IMR-90 (cell line): Measurements from ENCODE around the gene RERE. TPM values are rescaled to one million over a fixed set of nuclear protein-coding genes. Genes with fewer than 3 reads are reported as not detected.
A peak's percentile ranks its signal among the peaks of the same experiment; 100 is the strongest.

Source experiments
- ATAC-seq: fragments of 200-7000 bp; cut with Tn5 transposase; 2 replicates; pipeline ENCODE4 v1.9.1; 2020; ENCODE audit warnings: low read depth, mild to moderate bottlenecking, moderate library complexity
- BruUV-seq: library from RNA; stranded (reverse); fragments of 400-500 nt; replicated peaks from 2 replicates; lab custom pipeline; 2021; lab: Mats Ljungman, UMichigan
- CTCF ChIA-PET: fragments of 300-600 bp; formaldehyde crosslinking; extraction: SDS; loops from one replicate; lab custom pipeline; 2021; ENCODE audit warnings: antibody characterized with exemption; lab: Yijun Ruan, JAX
- POLR2A ChIA-PET: fragments of 300-600 bp; sonication (Branson Sonifier 250); formaldehyde crosslinking; loops from one replicate; lab custom pipeline; 2022; ENCODE audit warnings: antibody characterized with exemption; ENCODE audit not compliant: unreplicated experiment; lab: Charles Lee
- DNase-seq: peaks from one replicate; pipeline ENCODE4 v3.0.0; 2013
- H2AFZ ChIP-seq: replicated peaks from 2 replicates; pipeline ENCODE3; 2013; ENCODE audit warnings: low read length, mild to moderate bottlenecking; ENCODE audit not compliant: poor library complexity
- H2AK5ac ChIP-seq: 2 replicates; pipeline ENCODE4 v1.6.1; 2013; ENCODE audit warnings: low read depth, low read length, inconsistent platforms
- H2AK9ac ChIP-seq: replicated peaks from 2 replicates; pipeline ENCODE3; 2013; ENCODE audit warnings: mild to moderate bottlenecking, low read depth, low read length, moderate library complexity; ENCODE audit not compliant: poor library complexity
- H2BK120ac ChIP-seq: 2 replicates; pipeline ENCODE4 v1.6.1; 2013; ENCODE audit warnings: low read depth, low read length, inconsistent platforms
- H2BK15ac ChIP-seq: 3 replicates; pipeline ENCODE4 v1.6.1; 2013; ENCODE audit warnings: low read depth, low read length, inconsistent platforms
- H2BK20ac ChIP-seq: 2 replicates; pipeline ENCODE4 v1.6.1; 2013; ENCODE audit warnings: low read depth, mild to moderate bottlenecking, inconsistent platforms, low read length, moderate library complexity
- H2BK5ac ChIP-seq: 2 replicates; pipeline ENCODE4 v1.6.1; 2013; ENCODE audit warnings: mild to moderate bottlenecking, low read depth, low read length, inconsistent platforms; ENCODE audit not compliant: poor library complexity, severe bottlenecking
- H3K14ac ChIP-seq: replicated peaks from 2 replicates; pipeline ENCODE4 v1.6.1; 2013; ENCODE audit warnings: low read depth, low read length, inconsistent platforms
- H3K18ac ChIP-seq: 2 replicates; pipeline ENCODE4 v1.6.1; 2013; ENCODE audit warnings: low read depth, low read length, control low read depth
- H3K23ac ChIP-seq: 2 replicates; pipeline ENCODE4 v1.6.1; 2013; ENCODE audit warnings: low read depth, low read length, inconsistent platforms
- H3K27ac ChIP-seq: 2 replicates; pipeline ENCODE4 v1.5.1; 2013; ENCODE audit warnings: mild to moderate bottlenecking, control low read depth, low read length; ENCODE audit not compliant: insufficient read depth
- H3K27me3 ChIP-seq: 2 replicates; pipeline ENCODE4 v1.6.1; 2013; ENCODE audit warnings: low read length; ENCODE audit not compliant: control insufficient read depth, insufficient read depth
- H3K36me3 ChIP-seq: 2 replicates; pipeline ENCODE4 v1.6.1; 2013; ENCODE audit warnings: low read length, mixed read lengths; ENCODE audit not compliant: control insufficient read depth, insufficient read depth
- H3K4ac ChIP-seq: 2 replicates; pipeline ENCODE4 v1.6.1; 2013; ENCODE audit warnings: low read depth, low read length, inconsistent platforms
- H3K4me1 ChIP-seq: 2 replicates; pipeline ENCODE4 v1.6.1; 2013; ENCODE audit warnings: low read length, mixed read lengths; ENCODE audit not compliant: control insufficient read depth, insufficient read depth
- H3K4me2 ChIP-seq: 2 replicates; pipeline ENCODE4 v1.6.1; 2013; ENCODE audit warnings: low read depth, mild to moderate bottlenecking, control low read depth, low read length, moderate library complexity
- H3K4me3 ChIP-seq: 2 replicates; pipeline ENCODE4 v1.5.1; 2013; ENCODE audit warnings: low read depth, mild to moderate bottlenecking, control low read depth, low read length, moderate library complexity; ENCODE audit not compliant: insufficient read depth
- H3K56ac ChIP-seq: 2 replicates; pipeline ENCODE4 v1.6.1; 2013; ENCODE audit warnings: low read length, inconsistent platforms; ENCODE audit not compliant: insufficient read depth; ENCODE audit errors: extremely low read depth
- H3K79me1 ChIP-seq, 2 experiments: 2 replicates each; pipeline ENCODE4 v1.6.1; 2013; ENCODE audit warnings: low read length in 2 of 2, inconsistent platforms in 1 of 2, low read depth in 1 of 2
- H3K9ac ChIP-seq: 2 replicates; pipeline ENCODE4 v1.6.1; 2013; ENCODE audit warnings: low read depth, low read length, control low read depth
- H3K9me1 ChIP-seq: 2 replicates; pipeline ENCODE4 v1.6.1; 2013; ENCODE audit warnings: low read length, inconsistent platforms; ENCODE audit not compliant: insufficient read depth
- H3K9me3 ChIP-seq: 2 replicates; pipeline ENCODE4 v1.6.1; 2013; ENCODE audit warnings: low read length; ENCODE audit not compliant: control insufficient read depth, insufficient read depth
- H4K20me1 ChIP-seq: 2 replicates; pipeline ENCODE4 v1.6.1; 2013; ENCODE audit warnings: low read length, inconsistent platforms; ENCODE audit not compliant: insufficient read depth
- H4K5ac ChIP-seq: 2 replicates; pipeline ENCODE4 v1.6.1; 2013; ENCODE audit warnings: mild to moderate bottlenecking, low read depth, low read length, control low read depth
- H4K8ac ChIP-seq, 2 experiments: 2 replicates each; pipeline ENCODE4 v1.6.1; 2013; ENCODE audit warnings: low read depth in 2 of 2, low read length in 2 of 2, control low read depth in 1 of 2, inconsistent platforms in 1 of 2
- H4K91ac ChIP-seq: 2 replicates; pipeline ENCODE4 v1.6.1; 2013; ENCODE audit warnings: low read depth, low read length, inconsistent platforms; ENCODE audit not compliant: insufficient read depth
- CEBPB ChIP-seq: IDR thresholded peaks from 2 replicates; pipeline ENCODE4 v1.6.1; 2012; ENCODE audit warnings: low read depth, low read length, improper control_type of control experiment
- FOS ChIP-seq: fragments of 150-350 bp; IDR thresholded peaks from 2 replicates; pipeline ENCODE4 v1.6.1; 2016; ENCODE audit warnings: low read depth, low read length
- POLR2A ChIP-seq: IDR thresholded peaks from 2 replicates; pipeline ENCODE4 v1.6.1; 2012; ENCODE audit warnings: mild to moderate bottlenecking, low read depth, low read length
- RAD21 ChIP-seq: IDR thresholded peaks from 2 replicates; pipeline ENCODE4 v1.6.1; 2012; ENCODE audit warnings: low read length, improper control_type of control experiment
- WGBS, 2 experiments: methylation state at CpG; one replicate each; pipeline versions ENCODE4 v1.1.5 to v1.1.7; 2013; ENCODE audit warnings: missing lambda C conversion rate in 2 of 2; ENCODE audit not compliant: insufficient read length in 1 of 2; ENCODE audit errors: extremely low coverage in 2 of 2; 5-methylcytosine and 5-hydroxymethylcytosine counted together
- dilution Hi-C: fragments of 300-500 bp; cut with HindIII; formaldehyde crosslinking; loops from one replicate; pipeline ENCODE4 v1.14.3; 2018; ENCODE audit warnings: low sequenced_read_pairs; ENCODE audit not compliant: unreplicated experiment
- in situ Hi-C: fragments of 300-500 bp; cut with MboI; formaldehyde crosslinking; loops from 3 replicates; pipeline ENCODE4 v1.14.3; 2019; ENCODE audit warnings: low sequenced_read_pairs, inconsistent platforms, mixed read lengths
- intact Hi-C: fragments of 100-400 bp; cut with micrococcal nuclease; formaldehyde crosslinking; loops from 2 replicates; pipeline ENCODE4 v1.10.0; 2022
- polyA plus RNA-seq, 3 experiments: library from polyadenylated mRNA; depleted of rRNA; stranded (reverse); fragments of >200 nt; gene quantifications; 2 replicates each; pipeline ENCODE4 v1.2.3, GENCODE V29; 2012; ENCODE audit warnings: low replicate concordance in 1 of 3
- total RNA-seq: library from RNA; depleted of rRNA; stranded (reverse); fragments of >200 nt; gene quantifications from 2 replicates; pipeline ENCODE4 v1.2.3, GENCODE V29; 2012
- TF ChIP-seq, protein P1 (sequence below): conservative IDR thresholded peaks from 2 replicates; pipeline ENCODE4 v1.5.1; 2012; ENCODE audit warnings: mild to moderate bottlenecking, low read depth, low read length, improper control_type of control experiment

The RERE gene
- total and polyA plus RNA-seq, 2 of the 4 experiments (the other 2 are of a cell fraction), result 11.5 to 25.1 TPM

DNA sequence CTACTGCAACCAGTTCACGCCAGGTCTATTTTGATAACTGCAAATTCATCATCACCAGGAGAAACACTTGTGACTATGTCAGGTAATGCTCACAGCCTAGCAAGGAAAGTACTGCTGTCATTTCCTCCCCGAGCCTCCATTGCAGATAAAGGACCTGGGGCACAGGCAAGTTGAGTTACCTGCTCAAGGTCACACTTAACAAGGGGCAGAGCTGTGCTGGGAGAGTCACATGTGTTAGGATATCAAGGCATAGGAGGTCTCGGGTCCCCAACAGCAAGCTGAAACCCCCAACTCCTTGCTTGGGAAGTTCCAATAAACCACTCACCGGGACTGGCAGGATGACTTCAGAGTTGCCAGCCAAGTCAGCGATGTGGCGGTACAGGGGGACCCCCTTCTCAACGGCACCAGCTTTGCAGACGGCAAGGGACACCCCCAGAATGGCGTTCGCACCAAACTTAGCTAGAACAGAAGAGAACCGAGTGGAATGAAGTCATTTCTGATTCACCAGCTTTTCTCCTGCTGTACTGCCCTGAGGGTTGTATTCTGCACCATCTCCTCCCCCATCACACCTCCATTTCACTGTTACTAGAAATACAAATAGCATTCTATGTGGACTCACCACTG, 49.5 kb upstream of the RERE start:
- no peak overlapping the region for H3K27ac ChIP-seq
- H3K4me2 ChIP-seq, result no peak overlapping the region

More for the DNA sequence above, 49.5 kb upstream of the RERE start:
- TF ChIP-seq FOS (no peak), RAD21 (no peak), CEBPB (no peak), POLR2A (peak; percentile 48; the same call in 1 of the 2 replicates)
- TF ChIP-seq, protein P1, sequence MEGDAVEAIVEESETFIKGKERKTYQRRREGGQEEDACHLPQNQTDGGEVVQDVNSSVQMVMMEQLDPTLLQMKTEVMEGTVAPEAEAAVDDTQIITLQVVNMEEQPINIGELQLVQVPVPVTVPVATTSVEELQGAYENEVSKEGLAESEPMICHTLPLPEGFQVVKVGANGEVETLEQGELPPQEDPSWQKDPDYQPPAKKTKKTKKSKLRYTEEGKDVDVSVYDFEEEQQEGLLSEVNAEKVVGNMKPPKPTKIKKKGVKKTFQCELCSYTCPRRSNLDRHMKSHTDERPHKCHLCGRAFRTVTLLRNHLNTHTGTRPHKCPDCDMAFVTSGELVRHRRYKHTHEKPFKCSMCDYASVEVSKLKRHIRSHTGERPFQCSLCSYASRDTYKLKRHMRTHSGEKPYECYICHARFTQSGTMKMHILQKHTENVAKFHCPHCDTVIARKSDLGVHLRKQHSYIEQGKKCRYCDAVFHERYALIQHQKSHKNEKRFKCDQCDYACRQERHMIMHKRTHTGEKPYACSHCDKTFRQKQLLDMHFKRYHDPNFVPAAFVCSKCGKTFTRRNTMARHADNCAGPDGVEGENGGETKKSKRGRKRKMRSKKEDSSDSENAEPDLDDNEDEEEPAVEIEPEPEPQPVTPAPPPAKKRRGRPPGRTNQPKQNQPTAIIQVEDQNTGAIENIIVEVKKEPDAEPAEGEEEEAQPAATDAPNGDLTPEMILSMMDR, result no peak
- no peaks in the 10 kb centered on the region for H3K9me3 ChIP-seq
- dilution Hi-C loops (no loop called here), in situ Hi-C loops (loop anchor here (25.0 kb wide), 1 partner anchor 880 kb away; no protein-coding TSS in a partner anchor), intact Hi-C loops (no loop called here)
- 0 out of 4 replicates have a peak overlapping the region, but pooled peaks of 1 of the 2 experiments have one; percentile 18 for H4K8ac ChIP-seq
- H3K4ac ChIP-seq, result no peak overlapping the region
- H2BK20ac ChIP-seq, result no peak overlapping the region
- no peak overlapping the region for H2BK120ac ChIP-seq
- no peak for DNase-seq
- BruUV-seq, result no TSS peak
- peaks cover 24% of the 10 kb centered on the region for H3K4me1 ChIP-seq
- ChIA-PET POLR2A (interaction anchor here (0.6 kb wide), 1 partner anchor 494 kb away, joined by 4 read pairs; no protein-coding TSS in a partner anchor), CTCF (interaction anchor here (0.5 kb wide), 1 partner anchor 250 kb away, joined by 4 read pairs; no protein-coding TSS in a partner anchor)
- H4K20me1 ChIP-seq, result peaks cover 100% of the 10 kb centered on the region
- H2AK9ac ChIP-seq, result no peak overlapping the region
- H3K14ac ChIP-seq, result no peak overlapping the region
- H3K18ac ChIP-seq, result no peak overlapping the region
- H3K23ac ChIP-seq, result no peak overlapping the region
- H3K9ac ChIP-seq, result no peak overlapping the region
- H2AK5ac ChIP-seq, result no peak overlapping the region
- ATAC-seq, result no peak
- no peaks in the 10 kb centered on the region for H3K27me3 ChIP-seq
- H4K91ac ChIP-seq, result no peak overlapping the region
- no peak overlapping the region for H2BK15ac ChIP-seq
- peaks cover 12% of the 10 kb centered on the region for H3K9me1 ChIP-seq
- H3K36me3 ChIP-seq, result peaks cover 95% of the 10 kb centered on the region
- H3K4me3 ChIP-seq, result no peak overlapping the region
- H4K5ac ChIP-seq, result no peak overlapping the region
- H2AFZ ChIP-seq, result no peak overlapping the region
- no peak overlapping the region for H2BK5ac ChIP-seq
- 97% methylated on average over 9 of the region's 11 CpGs; no CpG with 5 or more reads in 1 of the 2 experiments for WGBS, 2 experiments
- no peak overlapping the region for H3K56ac ChIP-seq
- peaks cover 76 to 98% of the 10 kb centered on the region in 2 experiments for H3K79me1 ChIP-seq
